HuH-7.5 (cell line): Measurements from ENCODE around the gene CCR1.
"Not testable (repeated sequence)": the region's sequence is repeated elsewhere in the genome, so short reads cannot be mapped to it uniquely, and the experiment has no call there.

Source experiments
- DNase-seq: peaks from one replicate; pipeline ENCODE4 v3.0.0; 2011; ENCODE audit warnings: low spot score

Gene CCR1

GRCh38 chr3:46168583-46169345 lies 39.3 kb downstream of the CCR1 start:
- no peak for DNase-seq

GRCh38 chr3:46163556-46164041 lies 44.5 kb downstream of the CCR1 start:
- DNase-seq: no peak

DNA sequence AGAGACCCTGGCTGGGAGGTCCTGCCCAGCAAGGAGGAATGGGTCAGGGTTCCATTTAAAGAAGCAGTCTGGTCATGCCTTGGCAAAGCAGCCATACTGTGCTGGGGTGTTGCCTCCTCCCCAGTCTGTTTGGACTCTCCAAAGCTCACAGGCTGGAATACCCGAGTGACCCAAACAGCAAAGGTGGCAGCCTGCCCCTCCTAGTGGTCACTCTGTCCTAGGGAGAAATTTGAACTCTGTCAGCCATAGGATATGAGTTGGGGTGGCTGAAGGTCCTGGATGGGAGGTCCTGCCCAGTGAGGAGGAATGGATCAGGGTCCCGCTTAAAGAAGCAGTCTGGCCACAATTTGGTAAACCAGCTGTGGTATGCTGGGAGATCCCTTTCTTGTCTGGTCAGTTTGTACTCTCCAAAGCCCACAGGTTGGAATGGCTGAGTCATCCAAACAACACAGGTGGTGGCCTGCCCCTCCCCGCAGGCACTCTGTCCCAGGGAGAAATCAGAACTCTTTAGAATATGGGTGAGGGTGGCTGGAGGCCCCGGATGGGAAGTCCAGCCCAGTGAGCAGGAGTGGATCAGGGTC lies 45.0 kb downstream of the CCR1 start:
- no peak for DNase-seq

DNA sequence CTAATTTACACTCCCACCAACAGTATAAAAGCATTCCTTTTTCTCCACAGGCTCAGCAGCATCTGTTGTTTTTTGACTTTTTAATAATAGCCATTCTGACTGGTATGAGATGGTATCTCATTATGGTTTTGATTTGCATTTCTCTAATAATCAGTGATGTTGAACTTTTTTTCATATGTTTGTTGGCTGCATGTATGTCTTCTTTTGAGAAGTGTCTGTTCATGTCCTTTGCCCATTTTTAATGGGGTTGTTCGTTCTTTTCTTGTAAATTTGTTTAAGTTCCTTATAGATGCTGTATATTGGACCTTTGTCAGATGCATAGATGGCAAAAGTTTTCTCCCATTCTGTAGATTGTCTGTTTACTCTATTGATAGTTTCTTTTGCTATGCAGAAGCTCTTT lies 50.4 kb downstream of the CCR1 start:
- DNase-seq: not testable (repeated sequence)

DNA sequence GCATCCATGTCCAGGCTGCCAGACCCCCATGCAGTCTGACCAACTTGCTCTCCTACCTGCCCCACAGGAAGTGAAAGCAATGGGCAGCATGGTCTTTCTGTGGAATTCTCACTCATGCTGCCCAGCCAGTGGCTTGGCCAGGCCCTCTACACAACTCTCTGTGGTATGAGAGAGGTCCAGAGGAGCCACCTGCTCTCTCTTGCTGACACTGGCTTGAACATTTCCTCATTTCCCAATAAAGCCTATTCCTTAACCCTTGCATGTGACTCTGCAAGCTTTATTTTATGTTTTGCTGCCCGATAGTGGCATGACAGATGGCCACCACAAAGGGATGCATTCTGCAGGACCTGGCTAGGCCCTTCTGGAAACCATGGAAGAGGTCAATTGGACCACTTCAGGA lies 53.8 kb downstream of the CCR1 start:
- DNase-seq: no peak
